Hepatocyte (in vitro differentiated cells): ENCODE measurements around the gene TES.

ENCODE experiments used
- EZH2 ChIP-seq: fragments of 200-600 bp; sonication (generic); IDR thresholded peaks from 2 replicates; pipeline ENCODE4 v1.6.1; 2016; ENCODE audit warnings: antibody characterized with exemption, mild to moderate bottlenecking, borderline replicate concordance
- EZH2phosphoT487 ChIP-seq: fragments of 200-600 bp; sonication (generic); IDR thresholded peaks from one replicate; pipeline ENCODE4 v1.6.1; 2018; ENCODE audit warnings: antibody characterized with exemption, mild to moderate bottlenecking, low read depth, moderate library complexity; ENCODE audit not compliant: unreplicated experiment, severe bottlenecking
- TF ChIP-seq, protein P1 (sequence below): fragments of 200-600 bp; sonication (generic); IDR thresholded peaks from 2 replicates; pipeline ENCODE4 v1.5.1; 2016; ENCODE audit warnings: antibody characterized with exemption, mild to moderate bottlenecking; ENCODE audit not compliant: poor library complexity

GRCh38 chr7:116298576-116298975, 88.2 kb downstream of the TES start:
- TF ChIP-seq, protein P1, sequence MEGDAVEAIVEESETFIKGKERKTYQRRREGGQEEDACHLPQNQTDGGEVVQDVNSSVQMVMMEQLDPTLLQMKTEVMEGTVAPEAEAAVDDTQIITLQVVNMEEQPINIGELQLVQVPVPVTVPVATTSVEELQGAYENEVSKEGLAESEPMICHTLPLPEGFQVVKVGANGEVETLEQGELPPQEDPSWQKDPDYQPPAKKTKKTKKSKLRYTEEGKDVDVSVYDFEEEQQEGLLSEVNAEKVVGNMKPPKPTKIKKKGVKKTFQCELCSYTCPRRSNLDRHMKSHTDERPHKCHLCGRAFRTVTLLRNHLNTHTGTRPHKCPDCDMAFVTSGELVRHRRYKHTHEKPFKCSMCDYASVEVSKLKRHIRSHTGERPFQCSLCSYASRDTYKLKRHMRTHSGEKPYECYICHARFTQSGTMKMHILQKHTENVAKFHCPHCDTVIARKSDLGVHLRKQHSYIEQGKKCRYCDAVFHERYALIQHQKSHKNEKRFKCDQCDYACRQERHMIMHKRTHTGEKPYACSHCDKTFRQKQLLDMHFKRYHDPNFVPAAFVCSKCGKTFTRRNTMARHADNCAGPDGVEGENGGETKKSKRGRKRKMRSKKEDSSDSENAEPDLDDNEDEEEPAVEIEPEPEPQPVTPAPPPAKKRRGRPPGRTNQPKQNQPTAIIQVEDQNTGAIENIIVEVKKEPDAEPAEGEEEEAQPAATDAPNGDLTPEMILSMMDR = no peak
- TF ChIP-seq EZH2phosphoT487 (no peak), EZH2 (no peak)
